Activated T-cell treated with anti-CD3 and anti-CD28 coated beads, Interleukin-2, amount 50 U/mL, for 24 hours (primary cell): ENCODE measurements around the gene SOCS1.

Experiments
- DNase-seq: peaks from one replicate; pipeline ENCODE4 v3.0.0-alpha.2; 2020
- H3K27ac Mint-ChIP-seq: 2 replicates; pipeline ENCODE4 v1.8.0; 2020; ENCODE audit warnings: mild to moderate bottlenecking, mixed read lengths
- H3K27me3 Mint-ChIP-seq: 2 replicates; pipeline ENCODE4 v1.8.0; 2020; ENCODE audit warnings: mixed read lengths
- H3K36me3 Mint-ChIP-seq: 2 replicates; pipeline ENCODE4 v1.8.0; 2020; ENCODE audit warnings: low read depth, mixed read lengths
- H3K4me1 Mint-ChIP-seq: 2 replicates; pipeline ENCODE4 v1.8.0; 2020; ENCODE audit warnings: low read depth, mixed read lengths
- H3K4me3 Mint-ChIP-seq: 2 replicates; pipeline ENCODE4 v1.8.0; 2020; ENCODE audit warnings: mild to moderate bottlenecking, moderate library complexity, mixed read lengths
- H3K9me3 Mint-ChIP-seq: 2 replicates; pipeline ENCODE4 v1.8.0; 2020; ENCODE audit warnings: mixed read lengths

SOCS1 gene

GRCh38 chr16:11249233-11250061, 6.6 kb downstream of the SOCS1 start:
- Mint-ChIP-seq H3K9me3 (no peaks in the 10 kb centered on the region), H3K27me3 (no peaks in the 10 kb centered on the region)

DNA sequence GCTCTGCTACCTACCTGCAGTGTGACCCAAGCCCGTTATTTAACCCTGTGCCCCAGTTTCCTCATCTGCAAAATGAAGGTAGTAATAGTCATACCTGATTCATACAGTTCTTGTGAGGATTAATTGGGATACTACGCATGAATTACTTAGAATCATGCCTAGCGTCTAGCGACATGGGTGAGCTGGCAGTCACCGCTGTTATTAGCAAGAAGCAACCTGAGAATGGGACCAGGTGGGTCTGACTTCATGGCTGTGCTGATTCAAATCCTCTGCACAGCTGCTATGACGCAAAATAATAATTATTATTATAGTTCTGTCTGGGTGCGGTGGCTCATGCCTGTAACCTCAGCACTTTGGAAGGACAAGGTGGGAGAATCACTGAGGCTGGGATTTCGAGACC, 7.9 kb downstream of the SOCS1 start:
- Mint-ChIP-seq H3K4me3 (no peak overlapping the region), H3K4me1 (peaks cover 70% of the 10 kb centered on the region), H3K27ac (peak overlapping the region; percentile 90), H3K27me3 (no peaks in the 10 kb centered on the region), H3K36me3 (peaks cover 33% of the 10 kb centered on the region), H3K9me3 (no peaks in the 10 kb centered on the region)
- DNase-seq, result no peak

More at GRCh38 chr16:11249233-11250061, 6.6 kb downstream of the SOCS1 start:
- peaks cover 77% of the 10 kb centered on the region for H3K4me1 Mint-ChIP-seq
- peaks cover 47% of the 10 kb centered on the region for H3K36me3 Mint-ChIP-seq
- peak overlapping the region; percentile 79 for H3K27ac Mint-ChIP-seq
- no peak for DNase-seq
- H3K4me3 Mint-ChIP-seq, result no peak overlapping the region

- Mint-ChIP-seq H3K9me3 (no peaks in the 10 kb centered on the region), H3K36me3 (peaks cover 15% of the 10 kb centered on the region), H3K27me3 (no peaks in the 10 kb centered on the region), H3K27ac (peak overlapping the region; percentile 60), H3K4me3 (no peak overlapping the region), H3K4me1 (peaks cover 51% of the 10 kb centered on the region)
- DNase-seq, result no peak
Measured at GRCh38 chr16:11245988-11246387, 10.0 kb downstream of the SOCS1 start.

DNA sequence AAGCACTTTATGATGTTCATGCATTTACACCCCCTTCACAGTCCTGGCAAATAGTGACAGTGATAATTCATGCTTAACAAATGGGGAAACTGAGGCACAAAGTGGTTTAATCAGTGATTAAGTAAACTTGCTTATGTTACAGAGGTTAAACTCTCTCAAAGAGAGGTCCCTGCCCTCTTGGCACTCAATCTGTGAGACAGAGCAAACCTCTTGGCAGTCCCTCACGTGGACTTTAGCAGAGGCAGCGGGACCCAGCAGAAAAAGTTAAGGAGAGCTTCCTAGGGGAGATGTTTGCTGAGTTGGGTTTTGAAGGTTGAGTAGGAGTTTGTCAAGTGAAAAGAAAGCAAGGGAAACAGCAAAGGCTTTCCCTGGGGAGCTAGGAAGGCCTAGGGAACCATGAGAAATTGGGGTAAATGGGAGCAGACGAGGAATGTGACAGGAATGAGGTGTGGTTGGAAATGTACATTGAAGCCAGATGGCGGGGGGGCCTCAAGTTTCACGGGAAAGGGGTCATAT, 10.7 kb downstream of the SOCS1 start:
- Mint-ChIP-seq H3K9me3 (no peaks in the 10 kb centered on the region), H3K4me1 (peaks cover 46% of the 10 kb centered on the region), H3K27me3 (no peaks in the 10 kb centered on the region), H3K4me3 (no peak overlapping the region), H3K27ac (peak overlapping the region; percentile 60), H3K36me3 (peaks cover 10% of the 10 kb centered on the region)
- no peak for DNase-seq

GRCh38 chr16:11242658-11243057, 13.3 kb downstream of the SOCS1 start:
- H3K4me3 Mint-ChIP-seq, result no peak overlapping the region
- H3K27ac Mint-ChIP-seq, result no peak overlapping the region
- no peaks in the 10 kb centered on the region for H3K9me3 Mint-ChIP-seq
- no peak for DNase-seq
- H3K4me1 Mint-ChIP-seq, result peaks cover 34% of the 10 kb centered on the region
- peaks cover 1% of the 10 kb centered on the region for H3K36me3 Mint-ChIP-seq
- H3K27me3 Mint-ChIP-seq, result no peaks in the 10 kb centered on the region

DNA sequence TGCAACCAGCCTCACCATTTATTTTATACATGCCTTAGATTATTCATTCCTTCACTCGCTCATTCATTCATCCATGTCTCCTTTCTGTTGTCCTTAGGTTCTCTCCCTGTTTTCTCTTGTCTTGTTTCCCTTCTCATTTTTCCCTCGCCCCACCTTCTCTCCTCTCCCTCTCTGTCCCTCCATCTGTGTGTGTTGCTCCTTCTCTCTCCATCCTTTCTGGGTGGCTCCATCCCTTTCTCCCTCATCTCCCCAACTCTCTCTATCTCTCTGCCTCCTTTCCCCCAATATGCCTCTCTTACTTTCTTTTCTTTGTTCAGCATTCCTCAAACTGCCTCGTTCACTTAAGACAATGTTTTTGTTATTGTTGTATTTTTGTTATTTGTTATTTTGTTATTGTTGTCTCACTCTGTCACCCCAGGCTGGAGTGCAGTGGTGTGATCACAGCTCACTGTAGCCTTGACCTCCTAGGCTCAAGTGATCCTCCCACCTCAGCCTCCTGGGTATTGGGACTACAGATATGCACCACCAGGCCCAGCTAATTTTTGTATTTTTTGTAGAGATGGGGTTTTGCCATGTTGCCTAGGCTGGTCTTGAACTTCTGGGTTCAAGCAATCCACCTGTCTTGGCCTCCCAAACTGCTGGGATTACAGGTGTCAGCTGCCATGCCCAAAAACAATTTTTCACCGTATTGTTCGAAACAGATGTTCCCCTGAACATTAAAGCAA, 14.4 kb downstream of the SOCS1 start:
- no peak overlapping the region for H3K27ac Mint-ChIP-seq
- no peaks in the 10 kb centered on the region for H3K27me3 Mint-ChIP-seq
- peaks cover 34% of the 10 kb centered on the region for H3K4me1 Mint-ChIP-seq
- H3K4me3 Mint-ChIP-seq, result no peak overlapping the region
- DNase-seq, result no peak
- H3K9me3 Mint-ChIP-seq, result no peaks in the 10 kb centered on the region
- H3K36me3 Mint-ChIP-seq, result no peaks in the 10 kb centered on the region

GRCh38 chr16:11240636-11241473, 15.1 kb downstream of the SOCS1 start:
- Mint-ChIP-seq H3K4me1 (peaks cover 30% of the 10 kb centered on the region), H3K27me3 (no peaks in the 10 kb centered on the region), H3K36me3 (no peaks in the 10 kb centered on the region), H3K4me3 (no peak overlapping the region), H3K9me3 (no peaks in the 10 kb centered on the region), H3K27ac (peak overlapping the region; percentile 86)
- DNase-seq, result no peak

DNA sequence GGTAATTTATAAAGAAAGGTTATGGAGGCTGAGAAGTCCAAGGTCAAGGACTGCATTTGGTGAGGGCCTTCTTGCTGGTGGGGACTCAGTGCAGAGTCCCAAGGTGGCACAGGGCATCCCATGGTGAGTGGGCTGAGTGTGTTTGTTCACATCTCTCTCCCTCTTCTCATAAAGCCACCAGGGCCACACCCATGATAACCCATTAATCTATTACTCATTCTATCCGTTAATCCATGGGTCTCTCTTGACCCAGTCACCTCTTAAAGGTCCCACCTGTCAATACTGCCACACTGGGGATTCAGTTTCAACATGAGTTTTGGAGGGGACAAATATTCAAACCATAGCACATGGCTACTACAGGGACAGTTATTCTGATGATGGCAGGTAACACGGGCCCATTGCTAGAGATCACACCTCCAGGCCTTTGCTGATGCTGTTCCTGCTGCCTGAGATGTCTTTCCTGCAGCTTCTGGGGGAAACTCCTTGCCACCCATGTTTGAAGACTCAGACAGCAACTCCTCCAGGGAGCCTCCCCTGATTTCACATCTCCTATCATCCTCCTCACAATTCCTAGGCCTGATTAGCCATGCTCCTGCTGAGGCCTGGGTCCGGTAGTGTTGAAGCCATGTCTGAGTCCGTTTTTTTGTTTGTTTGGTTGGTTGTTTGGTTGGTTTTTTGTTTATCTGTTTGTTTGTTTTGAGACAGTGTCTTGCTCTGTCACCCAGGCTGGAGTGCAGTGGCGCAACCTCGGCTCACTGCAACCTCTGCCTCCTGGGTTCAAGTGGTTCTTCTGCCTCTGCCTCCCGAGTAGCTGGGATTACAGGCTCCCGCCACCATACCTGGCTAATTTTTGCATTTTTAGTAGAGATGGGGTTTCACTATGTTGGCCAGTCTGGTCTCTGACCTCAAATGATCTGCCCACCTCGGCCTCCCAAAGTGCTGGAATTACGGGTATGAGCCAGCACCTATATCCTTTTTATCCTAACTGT, 16.1 kb downstream of the SOCS1 start:
- Mint-ChIP-seq H3K36me3 (no peaks in the 10 kb centered on the region), H3K9me3 (no peaks in the 10 kb centered on the region), H3K4me3 (no peak overlapping the region), H3K27me3 (no peaks in the 10 kb centered on the region), H3K4me1 (peaks cover 29% of the 10 kb centered on the region), H3K27ac (peak overlapping the region; percentile 86)
- no peak for DNase-seq

DNA sequence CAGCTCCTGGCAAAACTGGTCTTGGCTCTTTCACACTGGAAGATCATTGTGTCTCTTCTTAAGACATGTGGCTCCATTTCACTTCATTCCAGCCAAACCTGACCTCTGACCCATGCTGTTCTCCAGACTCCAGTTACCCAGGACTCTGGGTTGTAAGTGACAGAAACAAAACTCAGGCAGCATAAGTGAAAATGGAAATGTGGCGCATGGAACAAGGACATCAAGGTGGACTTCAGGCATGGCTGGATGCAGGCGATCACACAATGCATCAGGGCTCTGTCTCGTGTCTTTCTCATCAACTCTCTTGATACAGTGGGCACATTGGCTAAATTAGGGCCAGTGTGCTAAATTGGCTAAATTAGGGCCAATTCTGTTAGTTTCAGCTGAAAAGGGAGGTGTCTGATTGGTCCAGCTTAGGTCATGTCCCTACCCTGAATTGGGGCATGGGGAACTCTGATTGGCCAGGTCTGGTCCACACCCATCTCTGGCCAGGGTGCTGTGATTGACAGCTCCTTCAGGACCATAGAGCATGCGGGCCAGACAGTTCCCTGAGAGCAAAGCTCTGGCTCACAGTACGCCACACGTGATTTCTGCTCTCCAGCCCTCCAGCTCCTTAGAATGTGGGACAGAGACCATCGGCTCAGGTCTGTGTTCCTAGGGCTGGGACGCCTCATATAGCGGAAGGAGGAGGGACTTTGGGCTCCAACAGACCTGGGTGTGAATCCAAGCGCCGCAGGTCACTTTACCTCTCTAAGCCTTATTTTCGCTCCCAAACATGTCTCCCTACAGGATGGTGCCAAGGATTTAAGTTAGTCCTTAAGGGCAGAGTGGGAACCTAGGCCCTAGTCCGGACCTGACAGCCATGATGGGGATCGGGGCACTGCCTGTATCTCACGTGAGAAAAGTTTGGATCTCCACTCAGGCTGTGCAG, 17.5 kb downstream of the SOCS1 start:
- Mint-ChIP-seq H3K27me3 (no peaks in the 10 kb centered on the region), H3K4me3 (no peak overlapping the region), H3K4me1 (peaks cover 42% of the 10 kb centered on the region), H3K9me3 (no peaks in the 10 kb centered on the region), H3K27ac (no peak overlapping the region), H3K36me3 (no peaks in the 10 kb centered on the region)
- DNase-seq, result no peak

GRCh38 chr16:11236461-11237254, 19.3 kb downstream of the SOCS1 start:
- no peak for DNase-seq
- no peaks in the 10 kb centered on the region for H3K36me3 Mint-ChIP-seq
- no peaks in the 10 kb centered on the region for H3K27me3 Mint-ChIP-seq
- H3K27ac Mint-ChIP-seq, result peak overlapping the region; percentile 71
- H3K4me1 Mint-ChIP-seq, result peaks cover 60% of the 10 kb centered on the region
- H3K9me3 Mint-ChIP-seq, result no peaks in the 10 kb centered on the region
- H3K4me3 Mint-ChIP-seq, result no peak overlapping the region

- no peaks in the 10 kb centered on the region for H3K27me3 Mint-ChIP-seq
Measured at GRCh38 chr16:11235703-11235991, 20.4 kb downstream of the SOCS1 start.

More at GRCh38 chr16:11235703-11235991, 20.4 kb downstream of the SOCS1 start:
- Mint-ChIP-seq H3K27ac (peak overlapping the region; percentile 99), H3K4me3 (no peak overlapping the region), H3K9me3 (no peaks in the 10 kb centered on the region), H3K36me3 (no peaks in the 10 kb centered on the region), H3K4me1 (peaks cover 70% of the 10 kb centered on the region)
- no peak for DNase-seq
